ENCODE measurements around the gene RPP25L.

RPP25L gene

GRCh38 chr9:34611811-34612787 lies at the start of gene RPP25L:
RPP25L (minus strand) TSS chr9:34612097; CDS start chr9:34611296, 801 bp downstream.
- H3K4me3 ChIP-seq (ENCODE audit: low read depth in 1 of 5, low read length in 5 of 5), result peak within 1 kb of the TSS; percentile 79 to 87 (median 83)
- peak within 1 kb of the TSS; percentile 60 for H3K27ac ChIP-seq (ENCODE audit: low read depth, low read length)
- no peaks in the 10 kb centered on the region for H3K27me3 ChIP-seq (ENCODE audit: control insufficient read depth in 5 of 5, insufficient read depth in 4 of 5, low read length in 5 of 5)

GRCh38 chr9:34659592-34660253 lies 47.8 kb upstream of the RPP25L start:
- Histone ChIP-seq H3K36me3 (ENCODE audit: control insufficient read depth in 5 of 5, insufficient read depth in 5 of 5, low read length in 5 of 5) (peaks cover 0 to 42% (median 24%) of the 10 kb centered on the region in 5 donors), H3K9me3 (ENCODE audit: control insufficient read depth in 5 of 5, low read length in 5 of 5) (no peaks in the 10 kb centered on the region), H3K9ac (ENCODE audit: low read length in 5 of 5) (no peak overlapping the region), H3K27me3 (ENCODE audit: control insufficient read depth in 5 of 5, insufficient read depth in 4 of 5, low read length in 5 of 5) (no peaks in the 10 kb centered on the region), H3K4me3 (ENCODE audit: low read depth in 1 of 5, low read length in 5 of 5) (no peak overlapping the region), H3K4me1 (ENCODE audit: control insufficient read depth in 5 of 5, insufficient read depth in 5 of 5, low read length in 5 of 5) (peaks cover 0 to 15% (median 10%) of the 10 kb centered on the region in 5 donors), H3K27ac (ENCODE audit: low read depth, low read length) (no peak overlapping the region)

More at GRCh38 chr9:34611811-34612787, at the start of gene RPP25L:
- no peaks in the 10 kb centered on the region for H3K9me3 ChIP-seq (ENCODE audit: control insufficient read depth in 5 of 5, low read length in 5 of 5)
- peaks cover 0 to 37% (median 32%) of the 10 kb centered on the region in 5 donors for H3K36me3 ChIP-seq (ENCODE audit: control insufficient read depth in 5 of 5, insufficient read depth in 5 of 5, low read length in 5 of 5)
- H3K4me1 ChIP-seq (ENCODE audit: control insufficient read depth in 5 of 5, insufficient read depth in 5 of 5, low read length in 5 of 5), result peaks cover 5 to 28% (median 25%) of the 10 kb centered on the region in 5 donors
- H3K9ac ChIP-seq (ENCODE audit: low read length in 5 of 5), result peak within 1 kb of the TSS; percentile 59 to 96 (median 92)

GRCh38 chr9:34658461-34658860 lies 46.6 kb upstream of the RPP25L start:
- H3K4me1 ChIP-seq (ENCODE audit: control insufficient read depth in 5 of 5, insufficient read depth in 5 of 5, low read length in 5 of 5), result peaks cover 3 to 22% (median 16%) of the 10 kb centered on the region in 5 donors
- H3K36me3 ChIP-seq (ENCODE audit: control insufficient read depth in 5 of 5, insufficient read depth in 5 of 5, low read length in 5 of 5), result peaks cover 0 to 42% (median 24%) of the 10 kb centered on the region in 5 donors
- H3K4me3 ChIP-seq (ENCODE audit: low read depth in 1 of 5, low read length in 5 of 5), result no peak overlapping the region
- no peak overlapping the region for H3K27ac ChIP-seq (ENCODE audit: low read depth, low read length)
- H3K9me3 ChIP-seq (ENCODE audit: control insufficient read depth in 5 of 5, low read length in 5 of 5), result no peaks in the 10 kb centered on the region
- H3K9ac ChIP-seq (ENCODE audit: low read length in 5 of 5), result no peak overlapping the region
- H3K27me3 ChIP-seq (ENCODE audit: control insufficient read depth in 5 of 5, insufficient read depth in 4 of 5, low read length in 5 of 5), result no peaks in the 10 kb centered on the region

- H3K9me3 ChIP-seq (ENCODE audit: control insufficient read depth in 5 of 5, low read length in 5 of 5), result no peaks in the 10 kb centered on the region
- H3K27ac ChIP-seq (ENCODE audit: low read depth, low read length), result no peak overlapping the region
- H3K9ac ChIP-seq (ENCODE audit: low read length in 5 of 5), result no peak overlapping the region
- H3K36me3 ChIP-seq (ENCODE audit: control insufficient read depth in 5 of 5, insufficient read depth in 5 of 5, low read length in 5 of 5), result peaks cover 0 to 33% (median 20%) of the 10 kb centered on the region in 5 donors
- peaks cover 14 to 37% (median 31%) of the 10 kb centered on the region in 5 donors for H3K4me1 ChIP-seq (ENCODE audit: control insufficient read depth in 5 of 5, insufficient read depth in 5 of 5, low read length in 5 of 5)
- no peak overlapping the region for H3K4me3 ChIP-seq (ENCODE audit: low read depth in 1 of 5, low read length in 5 of 5)
- no peaks in the 10 kb centered on the region for H3K27me3 ChIP-seq (ENCODE audit: control insufficient read depth in 5 of 5, insufficient read depth in 4 of 5, low read length in 5 of 5)
These were observed 45.1 kb upstream of the RPP25L start for GRCh38 chr9:34656992-34657391.

GRCh38 chr9:34655394-34655793 lies 43.5 kb upstream of the RPP25L start:
- H3K9ac ChIP-seq (ENCODE audit: low read length in 5 of 5), result no peak overlapping the region
- peaks cover 0 to 18% (median 9%) of the 10 kb centered on the region in 5 donors for H3K36me3 ChIP-seq (ENCODE audit: control insufficient read depth in 5 of 5, insufficient read depth in 5 of 5, low read length in 5 of 5)
- H3K27me3 ChIP-seq (ENCODE audit: control insufficient read depth in 5 of 5, insufficient read depth in 4 of 5, low read length in 5 of 5), result no peaks in the 10 kb centered on the region
- no peak overlapping the region for H3K27ac ChIP-seq (ENCODE audit: low read depth, low read length)
- H3K9me3 ChIP-seq (ENCODE audit: control insufficient read depth in 5 of 5, low read length in 5 of 5), result no peaks in the 10 kb centered on the region
- no peak overlapping the region for H3K4me3 ChIP-seq (ENCODE audit: low read depth in 1 of 5, low read length in 5 of 5)
- peaks cover 19 to 49% (median 44%) of the 10 kb centered on the region in 5 donors for H3K4me1 ChIP-seq (ENCODE audit: control insufficient read depth in 5 of 5, insufficient read depth in 5 of 5, low read length in 5 of 5)

GRCh38 chr9:34654323-34655051 lies 42.6 kb upstream of the RPP25L start:
- no peaks in the 10 kb centered on the region for H3K27me3 ChIP-seq (ENCODE audit: control insufficient read depth in 5 of 5, insufficient read depth in 4 of 5, low read length in 5 of 5)
- peaks cover 19 to 49% (median 44%) of the 10 kb centered on the region in 5 donors for H3K4me1 ChIP-seq (ENCODE audit: control insufficient read depth in 5 of 5, insufficient read depth in 5 of 5, low read length in 5 of 5)
- H3K9ac ChIP-seq (ENCODE audit: low read length in 5 of 5), result peak overlapping the region in 1 of 5 donors; percentile 22
- no peak overlapping the region for H3K4me3 ChIP-seq (ENCODE audit: low read depth in 1 of 5, low read length in 5 of 5)
- no peaks in the 10 kb centered on the region for H3K9me3 ChIP-seq (ENCODE audit: control insufficient read depth in 5 of 5, low read length in 5 of 5)
- H3K27ac ChIP-seq (ENCODE audit: low read depth, low read length), result peak overlapping the region; percentile 93
- peaks cover 0 to 18% (median 9%) of the 10 kb centered on the region in 5 donors for H3K36me3 ChIP-seq (ENCODE audit: control insufficient read depth in 5 of 5, insufficient read depth in 5 of 5, low read length in 5 of 5)

GRCh38 chr9:34653151-34654072 lies 41.5 kb upstream of the RPP25L start:
- Histone ChIP-seq H3K4me1 (ENCODE audit: control insufficient read depth in 5 of 5, insufficient read depth in 5 of 5, low read length in 5 of 5) (peaks cover 19 to 49% (median 44%) of the 10 kb centered on the region in 5 donors), H3K27ac (ENCODE audit: low read depth, low read length) (peak overlapping the region; percentile 93), H3K36me3 (ENCODE audit: control insufficient read depth in 5 of 5, insufficient read depth in 5 of 5, low read length in 5 of 5) (peaks cover 0 to 28% (median 18%) of the 10 kb centered on the region in 5 donors), H3K9me3 (ENCODE audit: control insufficient read depth in 5 of 5, low read length in 5 of 5) (no peaks in the 10 kb centered on the region), H3K9ac (ENCODE audit: low read length in 5 of 5) (peak overlapping the region in 3 of 5 donors; percentile 6 to 82 (median 17)), H3K4me3 (ENCODE audit: low read depth in 1 of 5, low read length in 5 of 5) (peak overlapping the region in 3 of 5 donors; percentile 22 to 74 (median 71)), H3K27me3 (ENCODE audit: control insufficient read depth in 5 of 5, insufficient read depth in 4 of 5, low read length in 5 of 5) (no peaks in the 10 kb centered on the region)

GRCh38 chr9:34652602-34653000 lies 40.7 kb upstream of the RPP25L start:
- Histone ChIP-seq H3K27me3 (ENCODE audit: control insufficient read depth in 5 of 5, insufficient read depth in 4 of 5, low read length in 5 of 5) (no peaks in the 10 kb centered on the region), H3K9me3 (ENCODE audit: control insufficient read depth in 5 of 5, low read length in 5 of 5) (no peaks in the 10 kb centered on the region), H3K4me3 (ENCODE audit: low read depth in 1 of 5, low read length in 5 of 5) (peak overlapping the region; percentile 61 to 83 (median 71)), H3K4me1 (ENCODE audit: control insufficient read depth in 5 of 5, insufficient read depth in 5 of 5, low read length in 5 of 5) (peaks cover 19 to 56% (median 52%) of the 10 kb centered on the region in 5 donors), H3K27ac (ENCODE audit: low read depth, low read length) (peak overlapping the region; percentile 93), H3K36me3 (ENCODE audit: control insufficient read depth in 5 of 5, insufficient read depth in 5 of 5, low read length in 5 of 5) (peaks cover 0 to 31% (median 23%) of the 10 kb centered on the region in 5 donors), H3K9ac (ENCODE audit: low read length in 5 of 5) (peak overlapping the region; percentile 17 to 82 (median 74))

Data from subcutaneous abdominal adipose tissue (tissue), 5 donors.